Measurements from ENCODE around the gene CCDC194. TPM values are rescaled to one million over a fixed set of nuclear protein-coding genes. Genes with fewer than 3 reads are reported as not detected.
"Not testable (repeated sequence)": the region's sequence is repeated elsewhere in the genome, so short reads cannot be mapped to it uniquely, and the experiment has no call there.

Gene CCDC194
- total RNA-seq, 1 donor from 2014 or later = 0.56 TPM

DNA sequence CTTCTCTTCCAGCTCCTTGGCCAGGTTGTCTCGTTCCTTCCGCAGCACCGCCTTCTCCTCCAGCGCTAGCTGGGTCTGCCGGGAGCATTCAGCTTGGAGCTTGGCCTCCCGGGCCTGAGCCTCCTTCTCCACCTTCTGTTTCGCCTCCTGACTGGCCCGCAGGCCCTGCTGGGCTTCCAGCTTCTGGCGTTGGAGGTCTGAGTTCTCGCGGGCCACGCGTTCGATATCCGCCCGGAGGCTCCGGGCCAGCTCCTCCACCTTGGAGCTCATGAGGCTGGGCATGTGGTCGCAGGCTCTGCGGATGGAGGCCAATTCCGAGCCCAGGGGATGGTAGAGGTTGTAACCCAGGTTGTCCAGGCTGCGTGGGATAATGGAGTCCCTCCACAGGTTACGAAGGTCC is 28.6 kb downstream of the CCDC194 start:
- Histone ChIP-seq H3K79me2 (ENCODE audit: low read depth) (no peaks in the 10 kb centered on the region), H3K36me3 (no peaks in the 10 kb centered on the region), H2AFZ (replicated peaks) (no peak overlapping the region), H3F3A (ENCODE audit: low read depth) (no peaks in the 10 kb centered on the region), H3K9me3 (ENCODE audit: low read depth) (no peaks in the 10 kb centered on the region), H4K20me1 (ENCODE audit: low read depth) (no peaks in the 10 kb centered on the region), H3K9ac (no peak overlapping the region), H3K4me1 (no peaks in the 10 kb centered on the region), H3K4me2 (no peak overlapping the region), H3K27ac (no peak overlapping the region), H3K27me3 (no peaks in the 10 kb centered on the region), H3K4me3 (no peak overlapping the region)
- Mint-ChIP-seq H3K9me3 (peaks cover 2% of the 10 kb centered on the region), H3K27ac (peak overlapping the region; percentile 27), H3K4me3 (no peak overlapping the region), H3K27me3 (ENCODE audit: insufficient read depth, low read depth) (peaks cover 12% of the 10 kb centered on the region), H3K4me1 (no peaks in the 10 kb centered on the region), H3K36me3 (no peaks in the 10 kb centered on the region)
- TF ChIP-seq EZH2 (IDR thresholded peaks at IDR 0.05) (no peak), EZH2phosphoT487 (IDR thresholded peaks at IDR 0.05) (no peak)
- TF ChIP-seq, protein P1, sequence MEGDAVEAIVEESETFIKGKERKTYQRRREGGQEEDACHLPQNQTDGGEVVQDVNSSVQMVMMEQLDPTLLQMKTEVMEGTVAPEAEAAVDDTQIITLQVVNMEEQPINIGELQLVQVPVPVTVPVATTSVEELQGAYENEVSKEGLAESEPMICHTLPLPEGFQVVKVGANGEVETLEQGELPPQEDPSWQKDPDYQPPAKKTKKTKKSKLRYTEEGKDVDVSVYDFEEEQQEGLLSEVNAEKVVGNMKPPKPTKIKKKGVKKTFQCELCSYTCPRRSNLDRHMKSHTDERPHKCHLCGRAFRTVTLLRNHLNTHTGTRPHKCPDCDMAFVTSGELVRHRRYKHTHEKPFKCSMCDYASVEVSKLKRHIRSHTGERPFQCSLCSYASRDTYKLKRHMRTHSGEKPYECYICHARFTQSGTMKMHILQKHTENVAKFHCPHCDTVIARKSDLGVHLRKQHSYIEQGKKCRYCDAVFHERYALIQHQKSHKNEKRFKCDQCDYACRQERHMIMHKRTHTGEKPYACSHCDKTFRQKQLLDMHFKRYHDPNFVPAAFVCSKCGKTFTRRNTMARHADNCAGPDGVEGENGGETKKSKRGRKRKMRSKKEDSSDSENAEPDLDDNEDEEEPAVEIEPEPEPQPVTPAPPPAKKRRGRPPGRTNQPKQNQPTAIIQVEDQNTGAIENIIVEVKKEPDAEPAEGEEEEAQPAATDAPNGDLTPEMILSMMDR (IDR thresholded peaks at IDR 0.05) = no peak
- no peak for DNase-seq (ENCODE audit: low spot score)

DNA sequence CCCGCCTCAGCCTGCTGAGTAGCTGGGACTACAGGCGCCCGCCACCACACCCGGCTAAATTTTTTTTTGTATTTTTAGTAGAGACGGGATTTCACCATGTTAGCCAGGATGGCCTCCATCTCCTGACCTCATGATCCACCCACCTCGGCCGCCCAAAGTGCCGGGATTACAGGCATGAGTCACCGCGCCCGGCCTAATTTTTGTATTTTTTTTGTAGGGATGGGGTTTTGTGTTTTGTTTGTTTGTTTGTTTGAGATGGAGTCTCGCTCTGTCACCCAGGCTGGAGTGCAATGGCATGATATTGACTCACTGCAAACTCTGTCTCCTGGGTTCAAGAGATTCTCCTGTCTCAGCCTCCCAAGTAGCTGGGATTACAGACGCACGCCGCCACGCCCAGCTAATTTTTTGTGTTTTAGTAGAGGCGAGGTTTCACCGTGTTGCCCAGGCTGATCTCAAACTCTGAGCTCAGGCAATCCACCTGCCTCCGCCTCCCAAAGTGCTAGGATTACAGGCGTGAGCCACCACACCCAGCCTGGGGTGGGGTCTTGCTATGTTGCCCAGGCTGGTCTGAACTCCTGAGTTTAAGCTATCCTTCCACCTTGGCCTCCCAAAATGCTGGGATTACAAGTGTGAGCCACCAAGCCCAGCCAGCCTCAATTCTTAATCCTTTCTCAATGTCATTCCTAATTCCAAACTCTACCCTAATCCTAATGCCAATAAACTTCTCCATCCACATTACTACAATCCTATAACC is 30.0 kb downstream of the CCDC194 start:
- H3K36me3 Mint-ChIP-seq; H3K36me3 ChIP-seq; H3F3A ChIP-seq (ENCODE audit: low read depth); H3K9me3 ChIP-seq (ENCODE audit: low read depth); H3K79me2 ChIP-seq (ENCODE audit: low read depth); H4K20me1 ChIP-seq (ENCODE audit: low read depth); H3K4me3 ChIP-seq; DNase-seq (ENCODE audit: low spot score); H3K4me2 ChIP-seq; H3K9ac ChIP-seq; H3K9me3 Mint-ChIP-seq; H3K4me1 ChIP-seq; H3K27ac Mint-ChIP-seq; H3K4me1 Mint-ChIP-seq; H2AFZ ChIP-seq (replicated peaks); H3K27me3 ChIP-seq; H3K27ac ChIP-seq: not testable (repeated sequence)
- peaks cover 12% of the 10 kb centered on the region for H3K27me3 Mint-ChIP-seq (ENCODE audit: insufficient read depth, low read depth)
- peak overlapping the region; percentile 34 for H3K4me3 Mint-ChIP-seq

DNA sequence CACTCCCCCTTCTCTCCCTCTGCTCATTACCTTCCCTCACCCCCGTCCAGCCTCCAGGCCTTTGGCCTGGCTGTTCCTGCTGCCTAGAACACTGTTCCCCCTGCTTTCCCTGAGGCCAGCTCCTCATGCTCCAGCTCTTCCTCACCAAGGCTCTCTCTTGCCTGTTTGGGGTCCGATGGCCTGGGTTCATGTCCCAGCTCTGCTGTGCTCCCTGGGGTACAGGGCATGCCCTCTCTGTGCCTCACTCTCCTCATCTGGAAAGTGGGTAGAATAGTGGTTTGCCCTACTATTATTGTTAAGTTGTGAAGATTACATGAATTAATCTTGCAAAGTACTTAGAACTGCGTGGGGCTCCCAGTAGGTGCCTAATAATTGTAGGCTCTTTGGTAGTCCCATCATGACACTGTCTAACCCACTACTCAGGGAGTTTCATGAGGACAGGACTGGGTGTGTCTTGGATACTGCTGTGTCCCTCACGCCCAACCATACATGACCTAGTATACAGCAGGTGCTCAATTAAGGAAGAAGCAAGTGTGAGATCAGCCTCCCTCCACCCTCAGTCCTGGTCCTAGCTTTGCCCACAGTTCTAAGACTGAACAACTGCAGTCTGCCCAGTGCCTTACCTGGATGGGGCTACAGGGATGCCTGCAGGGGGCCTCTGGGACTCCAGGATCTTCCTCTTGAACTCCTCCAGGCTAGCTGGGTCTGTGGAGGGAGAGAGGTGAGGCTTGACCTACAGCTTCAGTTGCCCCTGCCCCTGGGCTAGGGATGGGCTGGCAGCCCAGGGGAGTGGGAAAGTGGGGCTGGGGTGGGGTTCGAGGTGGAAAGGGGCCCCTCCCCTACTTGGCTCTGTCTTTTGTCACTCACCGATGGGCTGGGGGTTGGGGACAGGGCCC is 33.8 kb downstream of the CCDC194 start:
- Mint-ChIP-seq H3K4me1 (peaks cover 3% of the 10 kb centered on the region), H3K4me3 (peak overlapping the region; percentile 8), H3K27ac (no peak overlapping the region), H3K36me3 (no peaks in the 10 kb centered on the region), H3K27me3 (ENCODE audit: insufficient read depth, low read depth) (peaks cover 10% of the 10 kb centered on the region), H3K9me3 (no peaks in the 10 kb centered on the region)
- no peaks in the 10 kb centered on the region for H3F3A ChIP-seq (ENCODE audit: low read depth)
- H3K4me3 ChIP-seq = no peak overlapping the region
- no peak for TF ChIP-seq EZH2phosphoT487 (IDR thresholded peaks at IDR 0.05)
- TF ChIP-seq, protein P1 (IDR thresholded peaks at IDR 0.05) = no peak
- no peak for TF ChIP-seq EZH2 (IDR thresholded peaks at IDR 0.05)
- H3K79me2 ChIP-seq (ENCODE audit: low read depth) = no peaks in the 10 kb centered on the region
- no peaks in the 10 kb centered on the region for H3K27me3 ChIP-seq
- no peak overlapping the region for H3K27ac ChIP-seq
- no peak for DNase-seq (ENCODE audit: low spot score)
- no peaks in the 10 kb centered on the region for H4K20me1 ChIP-seq (ENCODE audit: low read depth)
- H3K36me3 ChIP-seq = no peaks in the 10 kb centered on the region
- no peak overlapping the region for H3K4me2 ChIP-seq
- no peak overlapping the region for H3K9ac ChIP-seq
- H3K4me1 ChIP-seq = no peaks in the 10 kb centered on the region
- H3K9me3 ChIP-seq (ENCODE audit: low read depth) = no peaks in the 10 kb centered on the region
- no peak overlapping the region for H2AFZ ChIP-seq (replicated peaks)

Data from neural progenitor cell (in vitro differentiated cells).